Femur (tissue), 1 donor: ENCODE results near the gene PIP5K1A.
"Not testable (repeated sequence)": the region's sequence is repeated elsewhere in the genome, so short reads cannot be mapped to it uniquely, and the experiment has no call there.

Experiments used
- DNase-seq: peaks from one replicate; pipeline ENCODE4 v3.0.0-alpha.2; 2017

PIP5K1A gene

GRCh38 chr1:151254217-151255213 lies 56.2 kb downstream of the PIP5K1A start, which contains the start of gene PSMD4:
PSMD4 (plus strand) TSS chr1:151254734; CDS start chr1:151254783, 49 bp downstream.
- peak; percentile 98 for DNase-seq

GRCh38 chr1:151255381-151255780 lies 57.0 kb downstream of the PIP5K1A start:
- no peak for DNase-seq

- DNase-seq, result no peak
These were observed 61.0 kb downstream of the PIP5K1A start for GRCh38 chr1:151259351-151259750.

- no peak for DNase-seq
These were observed 67.3 kb downstream of the PIP5K1A start for GRCh38 chr1:151265446-151266236.

- no peak for DNase-seq
These were observed 68.0 kb downstream of the PIP5K1A start for GRCh38 chr1:151266315-151266714.

GRCh38 chr1:151266821-151267220 lies 68.5 kb downstream of the PIP5K1A start:
- DNase-seq, result no peak

GRCh38 chr1:151267760-151268159 lies 69.4 kb downstream of the PIP5K1A start:
- DNase-seq, result no peak

GRCh38 chr1:151273924-151274466 lies 75.6 kb downstream of the PIP5K1A start:
- no peak for DNase-seq

- not testable (repeated sequence) for DNase-seq
These were observed 77.0 kb downstream of the PIP5K1A start for GRCh38 chr1:151275341-151275740.

GRCh38 chr1:151277249-151277648 lies 78.9 kb downstream of the PIP5K1A start:
- no peak for DNase-seq

- peak; percentile 98 for DNase-seq
These were observed 83.0 kb downstream of the PIP5K1A start for GRCh38 chr1:151281225-151281968.

- DNase-seq, result peak; percentile 100
These were observed 83.9 kb downstream of the PIP5K1A start, which contains the start of gene ZNF687 for GRCh38 chr1:151281969-151282882. ZNF687 (plus strand) TSS chr1:151282299; CDS start chr1:151286292, 3,993 bp downstream.

- DNase-seq, result peak; percentile 61
These were observed 84.8 kb downstream of the PIP5K1A start for GRCh38 chr1:151282883-151283725.

GRCh38 chr1:151284013-151284577 lies 85.7 kb downstream of the PIP5K1A start:
- no peak for DNase-seq

- no peak for DNase-seq
These were observed 88.4 kb downstream of the PIP5K1A start for GRCh38 chr1:151286619-151287340.

- DNase-seq, result no peak
These were observed 89.0 kb downstream of the PIP5K1A start for GRCh38 chr1:151287341-151287699.

- DNase-seq, result no peak
These were observed 89.6 kb downstream of the PIP5K1A start for GRCh38 chr1:151287767-151288500.

GRCh38 chr1:151288502-151288901 lies 90.2 kb downstream of the PIP5K1A start:
- DNase-seq, result no peak
